Gastroesophageal sphincter (tissue), 4 donors: ENCODE data around the gene SLC44A1. TPM values are rescaled to one million over a fixed set of nuclear protein-coding genes. Genes with fewer than 3 reads are reported as not detected.

Experiments used
- ATAC-seq: fragments of 150-250 bp; one replicate; pipeline ENCODE4 v1.9.1; 2016; ENCODE audit warnings: mild to moderate bottlenecking, moderate library complexity
- H3K27ac ChIP-seq, 4 donors: fragments of 200-600 bp; sonication (generic) in 3 of 4; 1 replicate in 3 of 4; 2 replicates in 1 of 4; pipeline ENCODE4 v1.5.1; 2016 to 2019
- H3K27me3 ChIP-seq: fragments of 200-600 bp; sonication (generic); one replicate; pipeline ENCODE4 v1.5.1; 2019
- H3K36me3 ChIP-seq, 2 donors: fragments of 200-600 bp; sonication (generic); one replicate each; pipeline ENCODE4 v1.5.1; 2019; ENCODE audit warnings: control low read depth in 1 of 2
- H3K4me1 ChIP-seq, 3 donors: fragments of 200-600 bp; sonication (generic); 1 replicate in 2 of 3; 2 replicates in 1 of 3; pipeline ENCODE4 v1.5.1; 2016 to 2019; ENCODE audit warnings: control low read depth in 2 of 3
- H3K4me3 ChIP-seq, 2 donors: fragments of 200-600 bp; sonication (generic); one replicate each; pipeline ENCODE4 v1.5.1; 2019; ENCODE audit warnings: mild to moderate bottlenecking in 1 of 2, moderate library complexity in 1 of 2
- H3K9me3 ChIP-seq, 3 donors: fragments of 200-600 bp; sonication (generic); one replicate each; pipeline ENCODE4 v1.5.1; 2017 to 2019; ENCODE audit warnings: control low read depth in 2 of 3
- CTCF ChIP-seq, 4 experiments: fragments of 200-600 bp in 2 of 4; fragments of 450-650 bp in 2 of 4; sonication (generic) in 1 of 4; IDR thresholded peaks; one replicate each; pipeline ENCODE4 v1.5.1; 2017 to 2019; ENCODE audit warnings: antibody characterized with exemption in 4 of 4, mild to moderate bottlenecking in 2 of 4, moderate library complexity in 2 of 4
- EP300 ChIP-seq: sonication (generic); formaldehyde crosslinking; IDR thresholded peaks from one replicate; pipeline ENCODE4 v1.6.1; 2017; ENCODE audit warnings: antibody characterized with exemption, mild to moderate bottlenecking
- POLR2A ChIP-seq, 2 donors: fragments of 450-650 bp; IDR thresholded peaks; one replicate each; pipeline ENCODE4 v1.6.1; 2017; ENCODE audit warnings: antibody characterized with exemption in 2 of 2, mild to moderate bottlenecking in 2 of 2, moderate library complexity in 1 of 2
- POLR2AphosphoS5 ChIP-seq: sonication (generic); formaldehyde crosslinking; IDR thresholded peaks from one replicate; pipeline ENCODE4 v1.6.1; 2017; ENCODE audit warnings: antibody characterized with exemption
- WGBS, 2 donors: methylation state at CpG; one replicate each; pipeline ENCODE4 v1.1.5; 2018; ENCODE audit warnings: low coverage in 1 of 2; 5-methylcytosine and 5-hydroxymethylcytosine counted together
- total RNA-seq, 4 donors: library from RNA; depleted of rRNA; stranded (reverse); fragments of >200 nt; gene quantifications; one replicate each; pipeline ENCODE4 v1.1.0, GENCODE V29; 2016

SLC44A1 gene
- total RNA-seq, 4 donors from 2014 or later = 27.9 to 49.1 (median 30.6) TPM

GRCh38 chr9:105331755-105332154, 87.3 kb downstream of the SLC44A1 start:
- no peak for TF ChIP-seq POLR2AphosphoS5
- no peak for TF ChIP-seq EP300
- TF ChIP-seq POLR2A (IDR thresholded peaks at IDR 0.05) = no peak
- TF ChIP-seq CTCF (IDR thresholded peaks at IDR 0.05) = no peak
- H3K4me1 ChIP-seq = peaks cover 0 to 14% (median 0%) of the 10 kb centered on the region in 3 donors

GRCh38 chr9:105332471-105332870, 88.0 kb downstream of the SLC44A1 start:
- no peak overlapping the region for H3K4me3 ChIP-seq
- H3K27me3 ChIP-seq = no peaks in the 10 kb centered on the region
- H3K4me1 ChIP-seq = peaks cover 0 to 14% (median 0%) of the 10 kb centered on the region in 3 donors
- H3K27ac ChIP-seq = no peak overlapping the region
- no peak for ATAC-seq
- TF ChIP-seq CTCF (IDR thresholded peaks at IDR 0.05) = no peak
- no peak for TF ChIP-seq EP300
- no peak for TF ChIP-seq POLR2AphosphoS5
- peaks cover 5 to 17% of the 10 kb centered on the region in 2 donors for H3K36me3 ChIP-seq
- H3K9me3 ChIP-seq = no peaks in the 10 kb centered on the region
- WGBS, 2 donors = 79% methylated on average over 2 of the region's 2 CpGs

More at GRCh38 chr9:105331755-105332154, 87.3 kb downstream of the SLC44A1 start:
- Histone ChIP-seq H3K36me3 (peaks cover 5 to 10% of the 10 kb centered on the region in 2 donors), H3K9me3 (no peaks in the 10 kb centered on the region), H3K4me3 (no peak overlapping the region), H3K27ac (no peak overlapping the region), H3K27me3 (no peaks in the 10 kb centered on the region)
- ATAC-seq = no peak
- WGBS, 2 donors = no CpG with 5 or more reads among the region's 1 CpG

- TF ChIP-seq POLR2A (IDR thresholded peaks at IDR 0.05) = no peak
- TF ChIP-seq POLR2AphosphoS5 = no peak
- no peak for TF ChIP-seq EP300
- TF ChIP-seq CTCF (IDR thresholded peaks at IDR 0.05) = no peak
- Histone ChIP-seq H3K27me3 (no peaks in the 10 kb centered on the region), H3K27ac (no peak overlapping the region), H3K9me3 (no peaks in the 10 kb centered on the region), H3K4me1 (peaks cover 0 to 14% (median 0%) of the 10 kb centered on the region in 3 donors), H3K36me3 (peaks cover 5 to 22% of the 10 kb centered on the region in 2 donors), H3K4me3 (no peak overlapping the region)
- no peak for ATAC-seq
- WGBS, 2 donors = 69 to 80% methylated on average over 1 of the region's 1 CpG
Observed at GRCh38 chr9:105333076-105333475, 88.6 kb downstream of the SLC44A1 start.

- H3K4me1 ChIP-seq = peaks cover 0 to 14% (median 0%) of the 10 kb centered on the region in 3 donors
- peaks cover 5 to 22% of the 10 kb centered on the region in 2 donors for H3K36me3 ChIP-seq
- no peaks in the 10 kb centered on the region for H3K9me3 ChIP-seq
- H3K4me3 ChIP-seq = no peak overlapping the region
- WGBS, 2 donors = 71 to 100% methylated on average over 1 of the region's 1 CpG
- no peak for ATAC-seq
- no peaks in the 10 kb centered on the region for H3K27me3 ChIP-seq
- H3K27ac ChIP-seq = no peak overlapping the region
- TF ChIP-seq CTCF (IDR thresholded peaks at IDR 0.05) (no peak), POLR2A (IDR thresholded peaks at IDR 0.05) (no peak), EP300 (no peak), POLR2AphosphoS5 (no peak)
Observed at GRCh38 chr9:105333811-105334210, 89.4 kb downstream of the SLC44A1 start.

- no peaks in the 10 kb centered on the region for H3K9me3 ChIP-seq
- no peak overlapping the region for H3K27ac ChIP-seq
- H3K4me3 ChIP-seq = no peak overlapping the region
- H3K4me1 ChIP-seq = peaks cover 0 to 12% (median 0%) of the 10 kb centered on the region in 3 donors
- no peak for TF ChIP-seq POLR2AphosphoS5
- no peak for TF ChIP-seq CTCF (IDR thresholded peaks at IDR 0.05)
- TF ChIP-seq EP300 = no peak
- TF ChIP-seq POLR2A (IDR thresholded peaks at IDR 0.05) = no peak
- H3K36me3 ChIP-seq = peaks cover 5 to 22% of the 10 kb centered on the region in 2 donors
- WGBS, 2 donors = 80% methylated on average over 1 of the region's 2 CpGs; no CpG with 5 or more reads in 1 of the 2 donors
- no peaks in the 10 kb centered on the region for H3K27me3 ChIP-seq
- no peak for ATAC-seq
Observed at GRCh38 chr9:105338308-105338707, 93.9 kb downstream of the SLC44A1 start.
